Measurements from ENCODE around the gene TENT4B.
A peak's percentile ranks its signal among the peaks of the same experiment; 100 is the strongest.

Gene TENT4B

DNA sequence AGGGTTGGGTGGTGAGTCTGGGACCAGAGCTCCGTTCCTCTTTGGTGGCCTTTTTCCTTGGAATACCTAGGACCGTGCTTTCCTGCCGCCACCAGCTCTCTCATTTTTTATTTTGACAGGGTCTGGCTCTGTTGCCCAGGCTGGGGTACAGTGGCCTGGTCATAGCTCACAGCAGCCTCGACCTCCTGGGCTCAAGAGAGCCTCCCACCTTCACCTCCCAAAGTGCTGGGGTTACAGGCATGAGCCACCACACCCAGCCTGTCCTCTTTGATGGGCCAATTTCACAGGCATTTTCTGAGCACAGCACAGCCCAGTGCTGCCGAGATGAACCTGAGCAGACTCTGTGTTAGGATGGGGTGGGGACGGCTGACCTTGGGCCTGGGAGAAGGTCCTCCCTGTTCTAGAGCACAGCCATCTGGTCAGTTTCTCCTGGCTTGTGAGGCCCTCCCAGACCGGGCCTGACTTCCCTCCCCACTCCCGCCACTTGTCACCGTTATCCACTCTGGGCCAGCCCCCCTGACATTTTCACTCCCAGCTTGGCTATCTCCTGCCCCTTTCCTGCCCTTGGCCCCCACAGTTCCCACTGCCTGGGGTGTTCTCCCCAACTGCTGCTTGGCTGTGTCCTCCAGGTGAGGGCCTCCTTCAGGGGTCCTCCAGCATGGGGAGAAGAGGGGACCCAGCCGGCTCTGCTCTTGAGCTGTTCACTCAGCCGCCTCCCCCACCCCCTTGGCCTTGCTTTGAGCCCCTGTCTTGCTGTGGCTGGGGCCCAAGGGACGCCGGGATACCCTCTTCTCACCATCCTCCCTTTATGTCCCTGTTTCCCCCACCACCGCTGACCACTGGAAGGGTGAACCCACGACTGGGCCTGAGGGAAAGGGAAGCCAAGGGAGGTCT lies 118.3 kb downstream of the TENT4B start:
- DNase-seq (ENCODE audit: low spot score), result no peak

DNA sequence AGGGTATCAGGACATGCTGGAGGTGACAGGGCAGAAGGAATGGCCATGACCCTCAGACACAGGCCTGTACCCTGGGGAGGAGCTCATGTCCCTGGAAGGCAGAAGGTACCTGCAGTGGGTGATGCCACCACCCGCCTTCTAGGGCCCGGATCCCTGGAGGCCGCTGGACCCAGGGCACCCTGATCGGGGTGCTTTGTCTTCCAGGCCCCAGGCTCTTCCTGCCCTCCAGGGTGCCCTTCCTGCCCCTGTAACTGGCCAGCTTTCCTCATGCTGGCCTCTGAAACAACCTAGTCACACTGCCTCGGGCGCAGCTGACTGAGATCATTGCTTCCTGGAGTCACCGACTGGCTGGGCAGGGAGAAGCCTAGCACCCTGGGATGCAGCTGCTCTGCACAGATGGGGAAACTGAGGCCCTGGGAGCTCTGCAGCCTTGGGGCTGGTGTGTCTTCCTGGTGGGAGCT lies 119.0 kb downstream of the TENT4B start:
- DNase-seq (ENCODE audit: low spot score), result no peak

DNA sequence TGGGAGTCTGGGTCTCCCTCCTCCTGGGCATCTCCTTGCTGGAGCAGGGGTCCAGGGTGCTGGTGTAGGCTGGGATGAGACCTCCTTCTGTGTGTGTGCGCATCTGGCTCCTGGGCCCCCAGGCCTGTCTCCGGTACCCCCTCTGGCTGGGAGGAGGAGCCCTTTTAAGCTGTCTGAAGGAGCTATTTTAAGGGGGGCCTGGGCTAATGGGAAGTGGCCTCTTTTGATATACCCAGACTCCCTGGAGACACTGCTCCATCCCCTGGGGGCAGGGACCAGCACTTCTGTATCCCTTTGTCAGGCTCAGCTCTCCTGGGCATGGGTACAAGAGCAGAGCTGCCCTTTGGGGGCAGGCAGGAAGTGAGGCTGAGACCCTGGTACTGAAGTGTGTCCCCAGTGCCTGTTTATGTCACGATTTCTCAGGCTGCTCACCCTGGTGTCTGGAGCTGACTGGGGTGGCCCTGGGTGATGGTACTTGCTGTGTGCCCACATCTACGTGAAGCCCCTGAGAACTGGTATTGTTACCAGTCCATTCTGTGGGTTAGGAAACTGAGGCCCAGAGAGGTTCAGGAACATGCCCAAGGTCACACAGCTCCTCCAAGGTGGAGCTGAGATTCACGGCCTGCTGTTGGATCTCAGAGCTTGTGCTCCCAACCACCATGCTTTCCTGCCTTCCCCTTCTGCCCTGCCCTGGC lies 119.7 kb downstream of the TENT4B start:
- no peak for DNase-seq (ENCODE audit: low spot score)

DNA sequence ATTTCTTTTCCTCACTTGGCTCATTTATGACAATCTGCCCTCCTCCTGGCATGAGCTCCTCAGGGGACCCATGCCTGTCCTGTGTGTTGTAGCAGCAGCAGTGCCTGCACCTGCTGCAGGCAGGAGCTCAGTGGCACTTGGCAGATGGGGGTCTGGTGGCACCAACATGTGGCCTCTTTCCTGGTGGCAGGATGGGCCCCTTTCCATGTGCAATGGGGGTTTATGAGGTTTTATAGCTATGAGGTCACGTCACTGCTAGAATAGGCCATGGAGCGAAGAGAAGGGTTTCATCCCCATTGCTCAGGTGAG lies 120.2 kb downstream of the TENT4B start:
- DNase-seq (ENCODE audit: low spot score), result no peak

DNA sequence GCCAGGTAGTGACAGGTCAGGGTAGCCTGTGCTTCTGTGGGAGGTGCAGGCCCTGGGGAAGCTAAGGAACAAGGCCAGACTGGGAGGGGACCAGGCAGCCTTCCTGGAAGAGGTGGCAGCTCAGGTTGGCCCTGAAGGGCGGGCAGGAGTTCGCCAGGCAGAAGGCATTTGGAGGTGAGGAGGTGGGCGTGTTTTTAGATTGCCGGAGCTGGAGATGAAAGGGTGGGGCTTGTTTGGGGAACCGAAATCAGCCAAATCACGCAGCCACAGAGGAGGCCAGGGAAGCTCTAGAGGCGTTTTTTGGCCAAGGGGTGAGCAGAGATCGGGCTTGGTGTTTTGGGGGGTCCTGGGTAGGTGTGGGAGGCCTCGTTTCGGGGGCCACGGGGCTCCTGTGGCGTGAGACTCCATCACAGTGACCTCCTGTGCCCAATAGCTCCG lies 120.8 kb downstream of the TENT4B start:
- peak; percentile 87 for DNase-seq (ENCODE audit: low spot score)

DNA sequence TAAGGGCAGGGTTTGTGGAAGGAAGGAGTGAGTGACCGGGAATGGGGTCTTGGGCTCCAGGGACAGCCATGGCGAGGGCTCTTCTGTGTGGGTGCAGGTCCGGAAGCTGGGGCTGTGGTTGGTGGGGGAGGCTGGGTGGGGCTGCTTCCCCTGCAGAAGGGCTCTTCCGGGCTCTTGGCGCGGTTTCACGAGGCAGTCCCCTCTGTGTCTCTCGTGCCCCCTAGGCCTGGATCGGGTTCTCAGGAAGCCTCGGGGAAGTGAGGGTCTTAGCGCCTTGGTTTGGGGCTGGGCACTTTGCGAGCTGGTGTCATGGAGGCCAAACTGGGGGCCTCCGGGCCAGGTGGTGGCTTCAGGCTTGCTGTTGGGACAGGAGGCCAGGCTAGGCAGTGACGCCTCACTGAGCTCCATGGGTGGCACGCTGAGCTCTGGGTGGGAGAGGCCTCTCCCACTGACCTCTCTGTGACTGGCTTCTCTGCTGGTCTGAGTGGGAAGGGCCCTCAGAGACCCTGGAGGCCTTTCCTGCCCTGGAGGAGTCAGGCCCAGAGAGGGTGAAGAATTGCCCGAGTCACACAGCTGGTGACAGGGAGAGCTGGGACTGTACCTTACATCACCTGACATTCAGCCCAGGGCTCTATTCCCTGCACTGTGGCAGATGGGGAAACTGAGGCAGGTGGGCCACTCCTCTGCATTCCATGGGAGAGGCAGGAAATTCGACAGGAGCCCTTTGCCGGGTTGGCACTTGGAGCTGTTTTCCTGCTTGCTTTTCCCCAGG lies 121.4 kb downstream of the TENT4B start:
- DNase-seq (ENCODE audit: low spot score), result peak; percentile 69

DNA sequence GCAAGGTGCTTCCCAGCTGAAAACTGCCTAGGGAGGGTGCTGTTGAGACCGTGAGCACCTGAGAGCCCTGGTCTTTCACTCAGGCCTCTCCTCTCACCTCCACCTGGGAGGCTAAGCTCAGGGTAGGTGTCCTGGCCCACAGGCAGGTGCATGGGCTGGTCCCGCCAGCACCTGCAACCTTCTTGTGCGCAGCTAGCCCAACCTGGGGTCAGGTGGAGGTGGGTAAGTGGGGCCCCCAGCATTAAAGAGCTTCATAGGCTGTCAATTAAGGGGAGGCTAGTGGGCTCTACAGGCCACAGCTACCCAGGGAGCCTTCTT lies 122.0 kb downstream of the TENT4B start:
- no peak for DNase-seq (ENCODE audit: low spot score)

DNA sequence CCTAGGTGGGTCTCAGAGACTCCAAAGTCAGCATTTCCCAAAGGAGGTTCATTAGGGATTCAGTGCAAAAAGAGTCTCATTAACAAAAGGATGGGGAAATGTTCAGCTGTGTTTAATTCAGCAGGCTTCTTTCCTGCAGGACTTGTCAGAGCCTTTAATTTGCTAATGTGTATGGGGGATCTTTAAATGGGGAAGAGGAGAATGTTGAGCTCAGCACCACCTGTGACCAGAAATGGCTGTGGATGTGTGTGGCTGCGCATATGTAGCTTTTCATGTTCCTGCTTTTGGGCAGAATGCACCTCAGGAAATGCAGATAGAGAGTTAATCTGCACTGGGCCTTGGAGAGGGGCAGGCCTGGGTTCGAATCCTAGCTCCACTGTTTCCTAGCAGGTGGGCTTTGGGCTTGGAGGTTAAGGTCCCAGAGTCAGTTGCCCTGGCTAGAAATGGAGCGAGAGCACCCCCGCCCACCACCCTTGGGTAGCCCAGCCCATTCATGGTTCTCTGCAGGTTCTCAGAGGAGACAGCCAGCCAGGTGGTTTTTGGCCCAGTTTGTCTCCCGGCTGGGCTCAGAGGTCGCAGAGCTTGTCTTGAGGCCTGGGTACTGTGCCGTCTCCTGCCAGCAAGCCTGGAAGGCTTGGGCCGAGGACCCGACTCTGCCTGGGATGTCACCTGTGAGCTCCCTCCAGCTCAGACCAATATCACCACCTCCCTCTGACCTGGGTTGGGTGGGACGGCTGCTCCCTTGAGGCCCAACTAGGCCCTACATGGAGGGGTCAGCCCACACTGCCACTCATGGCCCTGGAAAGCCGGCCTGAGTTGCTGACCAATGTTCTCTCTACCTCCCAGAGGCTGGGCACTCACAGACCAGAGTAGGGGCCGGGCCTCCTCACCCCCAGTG lies 122.6 kb downstream of the TENT4B start:
- no peak for DNase-seq (ENCODE audit: low spot score)

DNA sequence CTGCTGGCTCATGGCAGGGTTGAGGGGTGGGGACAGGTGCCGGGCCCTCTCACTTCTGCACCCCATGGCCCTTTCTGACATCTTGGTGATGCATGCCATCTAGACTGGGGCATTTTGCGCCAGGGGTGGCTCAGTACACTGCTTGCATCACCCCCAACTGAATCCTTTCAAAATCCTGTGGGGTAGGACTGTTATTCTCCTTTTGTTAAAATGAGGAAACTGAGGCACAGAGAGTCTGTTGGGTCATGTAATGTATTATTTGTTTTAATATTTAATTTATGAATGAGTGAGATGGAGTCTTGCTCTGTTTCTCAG lies 123.2 kb downstream of the TENT4B start:
- no peak for DNase-seq (ENCODE audit: low spot score)

DNA sequence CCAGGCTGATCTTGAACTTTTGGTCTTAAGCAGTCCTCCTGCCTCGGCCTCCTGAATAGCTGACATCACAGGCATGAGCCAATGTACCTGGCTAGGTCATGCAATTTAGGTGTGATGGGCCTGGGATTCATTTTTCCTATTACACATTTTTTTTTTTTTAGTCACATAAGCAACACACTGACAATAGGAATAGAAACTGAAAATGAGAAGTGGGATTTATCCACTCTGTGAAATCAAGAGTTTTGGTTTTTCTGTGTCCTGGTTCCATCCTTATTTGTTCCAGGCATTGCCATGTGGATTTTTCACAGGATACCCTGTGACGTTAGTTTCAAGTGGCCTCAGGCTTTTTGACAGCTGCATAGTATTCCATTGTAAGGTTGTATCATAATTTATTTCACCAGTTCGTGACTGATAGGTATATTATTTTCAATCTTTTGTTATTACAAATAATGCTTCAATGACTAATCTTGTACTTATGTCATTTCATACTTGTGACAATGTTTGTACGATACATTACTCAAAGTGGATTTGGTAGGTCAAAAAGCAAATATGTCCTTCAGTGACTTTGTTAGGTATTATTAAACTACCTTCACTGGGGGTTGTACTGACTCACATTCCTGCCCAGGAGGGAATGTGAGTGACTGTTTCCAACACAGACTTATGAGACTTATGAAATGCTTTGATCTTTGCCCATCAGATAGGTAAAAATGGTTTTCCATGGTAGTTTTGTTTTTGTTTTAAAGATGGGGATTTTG lies 123.9 kb downstream of the TENT4B start:
- DNase-seq (ENCODE audit: low spot score), result no peak

DNA sequence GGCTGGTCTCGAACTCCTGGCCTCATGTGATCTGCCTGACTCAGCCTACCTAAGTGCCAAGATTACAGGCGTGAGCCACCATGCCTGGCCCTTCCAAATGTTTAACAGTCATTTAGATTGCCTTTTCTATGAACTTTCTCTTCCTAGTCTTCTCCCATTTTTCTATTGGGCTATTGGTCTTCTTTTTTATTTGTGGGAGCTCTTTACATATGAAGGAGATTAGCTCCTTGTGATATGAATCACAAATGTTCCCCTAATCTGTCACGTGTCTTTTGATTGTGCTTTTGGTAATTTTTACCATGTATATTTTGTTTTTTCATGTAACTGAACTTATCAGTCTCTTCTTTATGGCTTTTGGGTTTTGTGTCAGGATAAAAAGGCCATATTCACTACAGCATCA lies 125.1 kb downstream of the TENT4B start:
- DNase-seq (ENCODE audit: low spot score), result no peak

DNA sequence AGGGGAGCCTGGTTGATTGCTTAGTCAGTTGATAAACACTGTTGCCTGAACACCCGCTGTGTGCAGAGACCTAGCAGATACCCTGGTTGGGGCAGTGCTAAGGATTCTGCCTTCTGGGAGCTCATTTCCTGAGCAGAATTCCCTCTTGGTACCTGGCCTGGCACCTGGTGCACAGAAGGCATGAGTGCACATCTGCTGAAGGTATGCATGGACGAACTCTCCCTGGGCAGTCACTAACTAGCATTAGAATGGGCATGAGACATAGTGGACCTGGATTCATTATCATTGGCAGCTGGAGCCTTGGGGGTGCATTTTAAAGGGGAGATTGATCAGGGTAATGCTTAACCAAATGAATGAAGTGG lies 126.4 kb downstream of the TENT4B start:
- no peak for DNase-seq (ENCODE audit: low spot score)

DNA sequence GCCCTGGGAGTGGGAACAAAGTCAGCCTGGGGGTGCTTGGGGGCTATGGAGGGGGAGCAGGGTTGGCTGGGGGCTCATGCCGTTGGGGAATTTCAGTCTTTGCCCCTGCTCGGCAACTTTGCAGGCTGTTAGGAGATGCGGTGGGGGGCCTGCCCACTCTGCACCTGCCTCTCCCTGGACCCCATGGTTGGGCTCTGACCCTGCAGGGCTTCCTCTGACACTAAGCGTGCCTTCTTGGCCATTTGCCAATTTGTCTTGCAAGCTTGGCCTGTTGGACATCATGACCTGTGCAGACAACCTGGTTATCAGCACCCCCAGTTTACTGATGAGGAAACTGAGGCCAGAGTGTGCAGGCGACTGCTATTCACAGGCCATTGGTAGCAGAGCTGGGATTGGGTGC lies 127.8 kb downstream of the TENT4B start:
- DNase-seq (ENCODE audit: low spot score), result no peak

All from germinal center (tissue), 1 donor.